GM12875 (cell line): ENCODE data around the gene PDE8A.

ENCODE experiments used
- H3K4me3 ChIP-seq: one replicate; pipeline ENCODE4 v1.5.1; 2011; ENCODE audit warnings: low read depth, low read length, control low read depth
- TF ChIP-seq, protein P1 (sequence below): IDR thresholded peaks from 2 replicates; pipeline ENCODE4 v1.5.1; 2011; ENCODE audit warnings: low read depth, mild to moderate bottlenecking, control low read depth, inconsistent platforms, low read length, moderate library complexity, borderline replicate concordance; ENCODE audit not compliant: insufficient read depth

Gene PDE8A

DNA sequence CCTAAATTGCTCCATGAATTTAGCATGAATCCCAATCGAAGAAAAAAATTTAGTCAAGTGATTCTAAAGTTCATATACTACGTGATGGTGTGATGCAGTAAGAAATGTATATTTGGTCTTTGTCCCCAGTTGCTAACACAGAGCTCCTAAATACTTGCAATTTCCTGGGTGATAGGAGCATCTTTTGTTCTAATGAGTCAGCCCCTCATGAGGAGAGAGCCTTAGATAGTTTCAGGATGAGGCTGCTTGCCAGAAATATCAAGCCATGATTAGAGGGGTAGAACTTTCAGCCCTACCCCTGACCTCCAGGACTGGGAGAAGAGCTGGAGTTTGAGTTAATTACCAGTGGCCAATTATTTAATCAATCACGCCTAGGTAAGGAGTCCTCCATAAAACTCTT is 170.2 kb downstream of the PDE8A start:
- H3K4me3 ChIP-seq = no peak overlapping the region
- TF ChIP-seq, protein P1, sequence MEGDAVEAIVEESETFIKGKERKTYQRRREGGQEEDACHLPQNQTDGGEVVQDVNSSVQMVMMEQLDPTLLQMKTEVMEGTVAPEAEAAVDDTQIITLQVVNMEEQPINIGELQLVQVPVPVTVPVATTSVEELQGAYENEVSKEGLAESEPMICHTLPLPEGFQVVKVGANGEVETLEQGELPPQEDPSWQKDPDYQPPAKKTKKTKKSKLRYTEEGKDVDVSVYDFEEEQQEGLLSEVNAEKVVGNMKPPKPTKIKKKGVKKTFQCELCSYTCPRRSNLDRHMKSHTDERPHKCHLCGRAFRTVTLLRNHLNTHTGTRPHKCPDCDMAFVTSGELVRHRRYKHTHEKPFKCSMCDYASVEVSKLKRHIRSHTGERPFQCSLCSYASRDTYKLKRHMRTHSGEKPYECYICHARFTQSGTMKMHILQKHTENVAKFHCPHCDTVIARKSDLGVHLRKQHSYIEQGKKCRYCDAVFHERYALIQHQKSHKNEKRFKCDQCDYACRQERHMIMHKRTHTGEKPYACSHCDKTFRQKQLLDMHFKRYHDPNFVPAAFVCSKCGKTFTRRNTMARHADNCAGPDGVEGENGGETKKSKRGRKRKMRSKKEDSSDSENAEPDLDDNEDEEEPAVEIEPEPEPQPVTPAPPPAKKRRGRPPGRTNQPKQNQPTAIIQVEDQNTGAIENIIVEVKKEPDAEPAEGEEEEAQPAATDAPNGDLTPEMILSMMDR = no peak

DNA sequence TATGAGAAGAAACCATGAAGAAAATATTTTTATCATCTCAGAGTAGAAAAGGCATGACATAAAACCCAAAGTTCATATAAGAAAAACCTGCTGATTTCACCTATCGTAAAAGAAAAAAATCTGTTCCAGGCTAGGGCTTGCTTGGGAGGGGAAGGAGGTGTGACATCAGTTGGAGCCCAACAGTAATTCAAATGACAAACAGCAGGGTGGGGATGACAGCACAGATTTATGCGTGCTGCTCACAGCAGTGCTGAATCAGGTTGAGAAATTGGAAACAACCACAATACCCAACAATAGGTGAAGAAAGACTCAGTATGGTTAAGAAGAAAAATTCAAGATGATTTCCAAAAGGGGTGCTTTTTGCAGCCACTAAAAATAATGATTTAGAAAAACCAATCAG is 172.4 kb downstream of the PDE8A start:
- H3K4me3 ChIP-seq = no peak overlapping the region
- TF ChIP-seq, protein P1 = no peak

DNA sequence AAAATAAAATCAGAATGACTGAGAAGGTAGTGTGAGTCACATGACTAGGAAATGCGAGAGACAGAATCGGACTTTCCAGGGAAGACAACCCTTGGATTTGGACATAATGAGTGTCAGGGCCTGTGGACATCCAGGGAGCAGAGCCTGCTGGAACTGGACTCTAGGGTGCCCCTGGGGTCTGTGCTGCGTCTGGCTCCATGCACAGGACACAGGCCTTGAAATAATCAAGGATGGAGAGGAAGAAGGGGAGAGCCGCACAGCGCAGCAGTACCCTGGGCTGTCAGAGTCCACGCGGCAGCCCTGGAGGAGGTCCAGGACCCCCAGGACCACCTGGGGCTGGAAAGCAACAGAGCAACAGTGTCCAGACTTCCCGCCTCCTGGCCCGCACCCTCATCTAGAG is 173.7 kb downstream of the PDE8A start:
- TF ChIP-seq, protein P1 = no peak
- no peak overlapping the region for H3K4me3 ChIP-seq

DNA sequence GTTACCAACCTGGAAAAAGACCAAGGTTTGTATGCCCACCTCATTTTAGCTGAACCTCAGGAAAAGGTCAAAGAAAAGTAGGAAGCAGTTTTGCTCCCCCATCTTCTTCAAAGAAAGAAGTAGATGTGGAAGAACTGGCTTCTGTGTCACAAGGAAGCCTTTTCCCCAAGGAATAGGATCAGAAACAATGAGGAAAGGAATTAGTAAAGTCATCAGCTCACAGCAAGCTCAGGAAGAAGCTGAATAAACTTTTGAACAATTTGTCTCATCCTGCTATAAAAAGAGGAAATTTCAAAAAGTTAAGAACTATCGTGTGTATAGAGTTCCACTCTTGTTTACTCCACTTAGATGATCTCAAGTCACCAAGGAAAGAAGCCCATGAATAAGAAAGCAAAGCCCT is 174.2 kb downstream of the PDE8A start:
- no peak overlapping the region for H3K4me3 ChIP-seq
- TF ChIP-seq, protein P1 = no peak

DNA sequence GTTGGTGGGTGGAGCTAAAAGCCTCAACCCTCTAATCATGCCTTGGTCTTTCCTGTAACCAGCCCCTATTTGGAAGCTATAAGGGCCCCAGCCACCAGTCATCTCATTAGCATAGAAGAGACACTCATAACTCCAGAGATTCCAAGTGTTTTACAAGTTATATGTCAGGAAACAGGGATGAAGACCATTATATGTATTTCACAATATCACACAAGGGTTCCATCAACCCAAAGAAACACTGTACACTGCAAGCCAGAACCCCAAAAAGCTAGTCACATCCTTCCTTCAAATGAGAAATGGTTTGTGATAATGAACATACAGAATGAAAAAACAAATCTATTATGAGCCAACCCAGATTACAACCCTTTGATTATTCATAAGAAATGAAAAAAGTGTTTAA is 175.7 kb downstream of the PDE8A start:
- no peak overlapping the region for H3K4me3 ChIP-seq
- TF ChIP-seq, protein P1 = no peak

DNA sequence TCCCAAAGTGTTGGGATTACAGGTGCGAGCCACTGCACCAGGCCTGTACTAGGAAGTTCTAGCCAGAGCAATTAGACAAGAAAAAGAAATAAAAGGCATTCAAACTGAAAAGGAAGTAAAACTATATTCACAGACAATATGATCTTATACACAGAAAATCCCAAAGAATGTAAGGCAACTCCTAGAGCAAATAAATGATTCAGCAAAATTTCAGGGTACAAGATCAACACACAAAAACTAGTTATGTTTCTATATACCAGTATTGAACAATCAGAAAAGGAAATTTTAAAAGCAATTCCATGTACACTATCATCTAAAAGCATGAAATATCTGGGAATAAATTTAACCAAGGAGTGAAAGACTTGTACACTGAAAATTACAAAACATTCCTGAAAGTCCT is 180.6 kb downstream of the PDE8A start:
- TF ChIP-seq, protein P1 = no peak
- no peak overlapping the region for H3K4me3 ChIP-seq

DNA sequence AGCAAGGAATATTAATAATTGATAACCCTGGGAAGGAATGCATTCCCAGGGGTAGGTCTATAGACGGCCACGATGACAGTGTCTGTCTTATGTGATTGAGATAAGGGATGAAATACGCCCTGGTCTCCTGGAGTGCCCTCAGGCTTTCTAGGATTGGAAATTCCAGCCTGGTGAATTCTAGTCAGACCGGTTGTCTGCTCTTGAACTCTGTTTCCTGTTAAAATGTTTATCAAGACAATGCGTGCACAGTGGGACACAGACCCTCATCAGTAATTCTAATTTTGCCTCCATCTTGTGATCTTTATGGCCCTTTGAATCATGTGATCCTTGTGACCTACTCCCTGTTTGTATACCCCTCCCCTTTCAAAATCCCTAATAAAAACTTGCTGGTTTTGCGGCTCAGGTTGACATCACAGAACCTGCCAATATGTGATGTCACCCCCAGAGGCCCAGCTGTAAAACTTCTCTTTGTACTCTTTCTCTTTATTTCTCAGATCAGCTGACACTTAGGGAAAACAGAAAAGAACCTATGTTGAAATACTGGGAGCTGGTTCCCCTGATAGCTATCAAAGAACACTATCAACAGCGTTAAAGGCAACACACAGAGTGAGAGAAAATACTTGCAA is 183.3 kb downstream of the PDE8A start:
- no peak overlapping the region for H3K4me3 ChIP-seq
- TF ChIP-seq, protein P1 = no peak
